Skeletal muscle cell (primary cell): Measurements from ENCODE around the gene DNAJB4.
"Not testable (repeated sequence)": the region's sequence is repeated elsewhere in the genome, so short reads cannot be mapped to it uniquely, and the experiment has no call there.

Experiments used
- DNase-seq: peaks from one replicate; pipeline ENCODE4 v3.0.0-alpha.2; 2010; ENCODE audit warnings: low read depth
- H3K4me3 ChIP-seq: 2 replicates; pipeline ENCODE4 v1.5.1; 2011; ENCODE audit warnings: low read depth, mild to moderate bottlenecking, control low read depth, low read length, moderate library complexity

DNAJB4 gene

DNA sequence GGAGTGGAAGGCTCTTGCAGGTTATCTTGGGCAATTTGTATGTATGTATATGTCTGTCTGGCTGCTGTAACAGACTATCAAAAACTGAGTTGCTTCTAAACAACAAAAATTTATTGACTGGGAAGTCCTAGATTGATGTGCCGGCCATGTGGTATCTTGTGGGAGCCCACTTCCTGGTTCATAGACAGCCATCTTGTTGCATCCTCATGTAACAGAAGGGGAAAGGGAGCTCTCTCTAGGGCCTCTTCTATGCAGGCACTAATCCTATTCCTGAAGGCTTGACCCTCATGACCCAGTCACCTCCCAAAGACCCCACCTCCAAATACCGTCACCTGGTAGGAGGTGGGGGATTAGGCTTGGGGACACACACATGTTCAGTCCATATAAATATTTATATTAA lies 50.2 kb downstream of the DNAJB4 start:
- no peak overlapping the region for H3K4me3 ChIP-seq
- DNase-seq = no peak

DNA sequence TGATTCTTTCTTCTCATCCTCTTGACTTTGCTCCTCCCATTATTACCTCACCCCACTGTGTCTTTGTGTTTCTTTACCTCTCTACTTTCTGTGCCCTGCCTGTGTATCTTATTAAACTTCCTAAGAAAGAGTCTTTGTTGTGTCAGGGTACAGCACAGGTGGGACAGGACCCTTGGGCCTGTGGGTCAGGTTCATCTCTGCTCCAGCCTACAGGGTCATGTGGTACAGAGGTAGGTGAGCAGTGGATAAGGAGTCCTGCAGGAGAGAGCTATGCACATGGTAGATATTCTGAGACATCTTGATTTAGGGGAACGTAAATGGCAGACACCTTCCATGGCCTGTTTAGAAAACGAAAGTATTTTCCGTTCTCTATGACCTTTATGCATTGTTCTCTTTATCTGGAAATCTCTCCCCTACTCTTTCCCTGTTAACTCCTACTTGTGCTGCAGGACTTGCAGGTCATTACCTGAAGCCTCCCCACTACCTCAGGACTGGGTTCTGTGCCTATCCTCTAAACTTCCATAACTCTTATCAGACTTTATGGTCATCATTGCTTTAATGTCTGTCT lies 50.9 kb downstream of the DNAJB4 start:
- H3K4me3 ChIP-seq = no peak overlapping the region
- no peak for DNase-seq

GRCh38 chr1:78058670-78059069 lies 53.9 kb downstream of the DNAJB4 start:
- DNase-seq = no peak
- no peak overlapping the region for H3K4me3 ChIP-seq

GRCh38 chr1:78060857-78061563 lies 56.3 kb downstream of the DNAJB4 start:
- no peak for DNase-seq
- no peak overlapping the region for H3K4me3 ChIP-seq

GRCh38 chr1:78061825-78062523 lies 57.2 kb downstream of the DNAJB4 start:
- DNase-seq = peak; percentile 75
- H3K4me3 ChIP-seq = no peak overlapping the region

DNA sequence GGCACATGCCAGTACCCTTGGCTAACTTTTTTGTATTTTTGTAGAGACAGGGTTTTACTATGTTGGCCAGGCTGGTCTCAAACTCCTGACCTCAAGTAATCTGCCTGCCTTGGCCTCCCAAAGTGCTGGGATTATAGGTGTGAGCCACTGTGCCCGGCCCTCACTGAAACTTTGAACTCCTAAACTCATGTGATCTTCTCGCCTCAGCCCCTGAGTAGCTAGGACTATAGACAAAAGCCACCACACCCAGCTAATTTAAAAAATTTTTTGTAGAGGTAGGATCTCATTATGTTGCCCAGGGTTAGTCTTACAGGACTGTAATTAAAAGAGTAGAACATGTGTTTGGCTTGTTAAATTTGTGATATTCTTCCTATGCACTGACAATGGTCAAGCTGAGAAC lies 60.1 kb downstream of the DNAJB4 start:
- H3K4me3 ChIP-seq, DNase-seq: not testable (repeated sequence)
